GM12878 (cell line): Measurements from ENCODE around the gene SORBS2. TPM values are rescaled to one million over a fixed set of nuclear protein-coding genes. Genes with fewer than 3 reads are reported as not detected.

ENCODE experiments used
- ATAC-seq: fragments of 200-7000 bp; cut with Tn5 transposase; 3 replicates; pipeline ENCODE4 v1.9.1; 2020; ENCODE audit warnings: mild to moderate bottlenecking, moderate library complexity
- BruUV-seq: library from RNA; stranded (reverse); fragments of 400-500 nt; replicated peaks from 2 replicates; lab custom pipeline; 2021; lab: Mats Ljungman, UMichigan
- CTCF ChIA-PET: fragments of 300-600 bp; sonication (Branson Sonifier 250); formaldehyde crosslinking; extraction: SDS; loops from one replicate; lab custom pipeline; 2021; ENCODE audit warnings: inconsistent platforms; lab: Yijun Ruan, JAX
- POLR2A ChIA-PET: fragments of 350-600 bp; formaldehyde crosslinking; extraction: SDS; loops from one replicate; lab custom pipeline; 2021; ENCODE audit warnings: inconsistent platforms; lab: Charles Lee
- RAD21 ChIA-PET: fragments of 300-600 bp; sonication (Branson Sonifier 250); formaldehyde crosslinking; loops from one replicate; lab custom pipeline; 2023; ENCODE audit warnings: antibody characterized with exemption; ENCODE audit not compliant: unreplicated experiment; lab: Charles Lee
- SMC1A ChIA-PET: fragments of 300-600 bp; sonication (Branson Sonifier 250); formaldehyde crosslinking; loops from one replicate; lab custom pipeline; 2023; ENCODE audit not compliant: unreplicated experiment, uncharacterized antibody; lab: Charles Lee
- DNase-seq: peaks from one replicate; pipeline ENCODE4 v3.0.0-alpha.2; 2011; ENCODE audit warnings: low read depth, low spot score
- FAIRE-seq: peaks from 3 replicates; lab custom pipeline; 2011; peaks lifted over from hg19 to GRCh38; lab: Jason Lieb, UNC
- H2AFZ ChIP-seq: 2 replicates; pipeline ENCODE4 v1.6.0; 2011; ENCODE audit warnings: low read depth, low read length, control low read depth; ENCODE audit not compliant: control insufficient read depth
- H3K27ac ChIP-seq: 2 replicates; pipeline ENCODE4 v1.5.1; 2011; ENCODE audit warnings: control low read depth; ENCODE audit not compliant: control insufficient read depth, insufficient read depth
- H3K27me3 ChIP-seq, 2 experiments: replicated peaks in 1 of 2; 2 replicates each; pipeline versions ENCODE4 v1.6.0 to v1.6.1; 2011; ENCODE audit warnings: low read length in 1 of 2; ENCODE audit not compliant: control insufficient read depth in 2 of 2, insufficient read depth in 2 of 2
- H3K36me3 ChIP-seq, 2 experiments: 2 replicates each; pipeline ENCODE4 v1.5.1; 2011; ENCODE audit warnings: low read length in 1 of 2; ENCODE audit not compliant: control insufficient read depth in 2 of 2, insufficient read depth in 2 of 2
- H3K4me1 ChIP-seq: 2 replicates; pipeline ENCODE4 v1.6.1; 2011; ENCODE audit warnings: mild to moderate bottlenecking, low read length, moderate library complexity, mixed read lengths; ENCODE audit not compliant: control insufficient read depth, insufficient read depth
- H3K4me2 ChIP-seq: 2 replicates; pipeline ENCODE4 v1.6.0; 2011; ENCODE audit warnings: control low read depth; ENCODE audit not compliant: control insufficient read depth, insufficient read depth
- H3K4me3 ChIP-seq: fragments of 200-600 bp; sonication (generic); 2 replicates; pipeline ENCODE4 v1.5.1; 2016
- H3K79me2 ChIP-seq: 2 replicates; pipeline ENCODE4 v1.6.0; 2011; ENCODE audit warnings: low read length; ENCODE audit not compliant: control insufficient read depth, insufficient read depth
- H3K9ac ChIP-seq: 2 replicates; pipeline ENCODE4 v1.8.0; 2011; ENCODE audit warnings: low read length, control low read depth, mixed read lengths; ENCODE audit not compliant: control insufficient read depth, insufficient read depth
- H3K9me3 ChIP-seq: replicated peaks from 3 replicates; pipeline ENCODE4 v1.5.1; 2011; ENCODE audit warnings: mild to moderate bottlenecking, low read length; ENCODE audit not compliant: control insufficient read depth, insufficient read depth
- H4K20me1 ChIP-seq: 2 replicates; pipeline ENCODE4 v1.6.0; 2011; ENCODE audit not compliant: control insufficient read depth, insufficient read depth
- EED ChIP-seq: sonication (generic); IDR thresholded peaks from 2 replicates; pipeline ENCODE4 v1.6.1; 2016; ENCODE audit warnings: antibody characterized with exemption, low read depth
- EP300 ChIP-seq, 2 experiments: fragments of 150-350 bp in 1 of 2; IDR thresholded peaks; 2 replicates each; pipeline ENCODE4 v1.6.1; 2011 to 2012; ENCODE audit warnings: low read depth in 2 of 2, low read length in 2 of 2, borderline replicate concordance in 1 of 2, improper control_type of control experiment in 1 of 2, inconsistent platforms in 1 of 2; ENCODE audit not compliant: control insufficient read depth in 1 of 2
- NFIC ChIP-seq: IDR thresholded peaks from 2 replicates; pipeline ENCODE4 v1.6.1; 2012; ENCODE audit warnings: low read depth, mild to moderate bottlenecking, inconsistent platforms, low read length, moderate library complexity
- NFYB ChIP-seq: IDR thresholded peaks from 2 replicates; pipeline ENCODE4 v1.6.1; 2011; ENCODE audit warnings: low read depth, mild to moderate bottlenecking, low read length, improper control_type of control experiment, moderate library complexity; ENCODE audit not compliant: insufficient read depth
- SPI1 ChIP-seq: IDR thresholded peaks from 2 replicates; pipeline ENCODE4 v1.6.1; 2011; ENCODE audit warnings: low read depth, mild to moderate bottlenecking, low read length, moderate library complexity, borderline replicate concordance; ENCODE audit not compliant: insufficient read depth
- in situ Hi-C: fragments of 300-500 bp; cut with MboI; formaldehyde crosslinking; loops from 9 replicates; pipeline ENCODE4 v1.14.3; 2018; ENCODE audit warnings: mixed read lengths
- intact Hi-C: fragments of 100-400 bp; cut with micrococcal nuclease; formaldehyde crosslinking; loops from one replicate; pipeline ENCODE4 v1.14.2; 2022; ENCODE audit not compliant: unreplicated experiment
- polyA plus RNA-seq, 11 experiments: library from polyadenylated mRNA; depleted of rRNA in 4 of 11; unstranded in 6 of 11; stranded (reverse) in 5 of 11; fragments of >200 nt; fragmentation: Nextera tagmentation in 4 of 11; fragmentation: Illumina TruSeq in 1 of 11; extraction: Ambion mirVana in 4 of 11; extraction: Trizol in 1 of 11; gene quantifications; 1 replicate in 1 of 11; 2 replicates in 10 of 11; pipeline versions ENCODE4 v1.2.1 to v1.2.3, GENCODE V29; 2011 to 2016; ENCODE audit warnings: inconsistent platforms in 2 of 11, missing spikeins in 2 of 11, low read depth in 1 of 11
- total RNA-seq, 4 experiments: library from RNA; depleted of rRNA in 3 of 4; stranded (reverse); fragments of >200 nt in 3 of 4; fragmentation: Illumina TruSeq in 1 of 4; extraction: Trizol in 1 of 4; gene quantifications; 2 replicates each; pipeline versions ENCODE4 v1.2.1 to v1.2.3, GENCODE V29; 2013 to 2021
- TF ChIP-seq, protein P1 (sequence below): fragments of 450-650 bp; formaldehyde crosslinking; IDR thresholded peaks from 2 replicates; pipeline ENCODE4 v1.4.0; 2022; ENCODE audit warnings: mild to moderate bottlenecking, moderate library complexity
- TF ChIP-seq, protein P2 (sequence below): IDR thresholded peaks from 2 replicates; pipeline ENCODE4 v1.6.1; 2012; ENCODE audit warnings: low read depth, low read length, improper control_type of control experiment
- TF ChIP-seq, protein P3 (sequence below): fragments of 450-650 bp; conservative IDR thresholded peaks from 2 replicates; pipeline ENCODE4 v1.6.1; 2017; ENCODE audit warnings: mild to moderate bottlenecking, moderate library complexity
- TF ChIP-seq, protein P4 (sequence below): IDR thresholded peaks from 2 replicates; pipeline ENCODE4 v1.6.1; 2012; ENCODE audit warnings: low read depth, low read length, improper control_type of control experiment
- TF ChIP-seq, protein P5 (sequence below): fragments of 450-650 bp; IDR thresholded peaks from 2 replicates; pipeline ENCODE4 v1.6.1; 2017; ENCODE audit warnings: mild to moderate bottlenecking, moderate library complexity

SORBS2 gene
- total and polyA plus RNA-seq, 10 of the 15 experiments (the other 5 are each of a cell fraction or from before 2014, with no cell fraction given), result 0.06 to 3.0 (median 0.79) TPM

GRCh38 chr4:185783574-185783973 is 28.4 kb downstream of the SORBS2 start (continued):
- TF ChIP-seq, protein P1, sequence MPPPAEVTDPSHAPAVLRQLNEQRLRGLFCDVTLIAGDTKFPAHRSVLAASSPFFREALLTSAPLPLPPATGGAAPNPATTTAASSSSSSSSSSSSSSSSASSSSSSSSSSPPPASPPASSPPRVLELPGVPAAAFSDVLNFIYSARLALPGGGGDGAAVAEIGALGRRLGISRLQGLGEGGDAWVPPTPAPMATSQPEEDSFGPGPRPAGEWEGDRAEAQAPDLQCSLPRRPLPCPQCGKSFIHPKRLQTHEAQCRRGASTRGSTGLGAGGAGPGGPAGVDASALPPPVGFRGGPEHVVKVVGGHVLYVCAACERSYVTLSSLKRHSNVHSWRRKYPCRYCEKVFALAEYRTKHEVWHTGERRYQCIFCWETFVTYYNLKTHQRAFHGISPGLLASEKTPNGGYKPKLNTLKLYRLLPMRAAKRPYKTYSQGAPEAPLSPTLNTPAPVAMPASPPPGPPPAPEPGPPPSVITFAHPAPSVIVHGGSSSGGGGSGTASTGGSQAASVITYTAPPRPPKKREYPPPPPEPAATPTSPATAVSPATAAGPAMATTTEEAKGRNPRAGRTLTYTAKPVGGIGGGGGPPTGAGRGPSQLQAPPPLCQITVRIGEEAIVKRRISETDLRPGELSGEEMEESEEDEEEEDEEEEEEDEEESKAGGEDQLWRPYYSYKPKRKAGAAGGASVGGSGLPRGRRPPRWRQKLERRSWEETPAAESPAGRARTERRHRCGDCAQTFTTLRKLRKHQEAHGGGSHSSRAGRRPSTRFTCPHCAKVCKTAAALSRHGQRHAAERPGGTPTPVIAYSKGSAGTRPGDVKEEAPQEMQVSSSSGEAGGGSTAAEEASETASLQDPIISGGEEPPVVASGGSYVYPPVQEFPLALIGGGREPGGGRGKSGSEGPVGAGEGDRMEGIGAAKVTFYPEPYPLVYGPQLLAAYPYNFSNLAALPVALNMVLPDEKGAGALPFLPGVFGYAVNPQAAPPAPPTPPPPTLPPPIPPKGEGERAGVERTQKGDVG (CRISPR knock-in tag), result no peak
- TF ChIP-seq NFYB (no peak), EP300 (IDR thresholded peaks at IDR 0.05; ENCODE audit: borderline replicate concordance in 1 of 2, control insufficient read depth in 1 of 2, low read depth in 2 of 2, low read length in 2 of 2) (no peak)
- TF ChIP-seq, protein P2, sequence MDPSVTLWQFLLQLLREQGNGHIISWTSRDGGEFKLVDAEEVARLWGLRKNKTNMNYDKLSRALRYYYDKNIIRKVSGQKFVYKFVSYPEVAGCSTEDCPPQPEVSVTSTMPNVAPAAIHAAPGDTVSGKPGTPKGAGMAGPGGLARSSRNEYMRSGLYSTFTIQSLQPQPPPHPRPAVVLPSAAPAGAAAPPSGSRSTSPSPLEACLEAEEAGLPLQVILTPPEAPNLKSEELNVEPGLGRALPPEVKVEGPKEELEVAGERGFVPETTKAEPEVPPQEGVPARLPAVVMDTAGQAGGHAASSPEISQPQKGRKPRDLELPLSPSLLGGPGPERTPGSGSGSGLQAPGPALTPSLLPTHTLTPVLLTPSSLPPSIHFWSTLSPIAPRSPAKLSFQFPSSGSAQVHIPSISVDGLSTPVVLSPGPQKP, result no peak
- TF ChIP-seq, protein P3, sequence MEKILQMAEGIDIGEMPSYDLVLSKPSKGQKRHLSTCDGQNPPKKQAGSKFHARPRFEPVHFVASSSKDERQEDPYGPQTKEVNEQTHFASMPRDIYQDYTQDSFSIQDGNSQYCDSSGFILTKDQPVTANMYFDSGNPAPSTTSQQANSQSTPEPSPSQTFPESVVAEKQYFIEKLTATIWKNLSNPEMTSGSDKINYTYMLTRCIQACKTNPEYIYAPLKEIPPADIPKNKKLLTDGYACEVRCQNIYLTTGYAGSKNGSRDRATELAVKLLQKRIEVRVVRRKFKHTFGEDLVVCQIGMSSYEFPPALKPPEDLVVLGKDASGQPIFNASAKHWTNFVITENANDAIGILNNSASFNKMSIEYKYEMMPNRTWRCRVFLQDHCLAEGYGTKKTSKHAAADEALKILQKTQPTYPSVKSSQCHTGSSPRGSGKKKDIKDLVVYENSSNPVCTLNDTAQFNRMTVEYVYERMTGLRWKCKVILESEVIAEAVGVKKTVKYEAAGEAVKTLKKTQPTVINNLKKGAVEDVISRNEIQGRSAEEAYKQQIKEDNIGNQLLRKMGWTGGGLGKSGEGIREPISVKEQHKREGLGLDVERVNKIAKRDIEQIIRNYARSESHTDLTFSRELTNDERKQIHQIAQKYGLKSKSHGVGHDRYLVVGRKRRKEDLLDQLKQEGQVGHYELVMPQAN, result no peak

GRCh38 chr4:185782523-185782922 is 29.5 kb downstream of the SORBS2 start:
- FAIRE-seq (no peak), DNase-seq (no peak), ATAC-seq (no peak)
- in situ Hi-C loops (no loop called here), intact Hi-C loops (no loop called here)
- no peak overlapping the region for H2AFZ ChIP-seq
- ChIA-PET RAD21 (no interaction called here), SMC1A (no interaction called here), POLR2A (no interaction called here), CTCF (no interaction called here)
- no peaks in the 10 kb centered on the region for H4K20me1 ChIP-seq
- H3K27ac ChIP-seq, result no peak overlapping the region
- no peak overlapping the region for H3K4me2 ChIP-seq
- no TSS peak for BruUV-seq
- H3K36me3 ChIP-seq, result no peaks in the 10 kb centered on the region
- H3K27me3 ChIP-seq, result no peaks in the 10 kb centered on the region
- H3K4me3 ChIP-seq, result no peak overlapping the region
- no peak overlapping the region for H3K9ac ChIP-seq
- no peaks in the 10 kb centered on the region for H3K9me3 ChIP-seq
- H3K79me2 ChIP-seq, result no peaks in the 10 kb centered on the region
- no peaks in the 10 kb centered on the region for H3K4me1 ChIP-seq
- TF ChIP-seq NFIC (no peak), SPI1 (no peak), EED (no peak)
- TF ChIP-seq, protein P4, sequence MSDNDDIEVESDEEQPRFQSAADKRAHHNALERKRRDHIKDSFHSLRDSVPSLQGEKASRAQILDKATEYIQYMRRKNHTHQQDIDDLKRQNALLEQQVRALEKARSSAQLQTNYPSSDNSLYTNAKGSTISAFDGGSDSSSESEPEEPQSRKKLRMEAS, result no peak
- TF ChIP-seq, protein P5, sequence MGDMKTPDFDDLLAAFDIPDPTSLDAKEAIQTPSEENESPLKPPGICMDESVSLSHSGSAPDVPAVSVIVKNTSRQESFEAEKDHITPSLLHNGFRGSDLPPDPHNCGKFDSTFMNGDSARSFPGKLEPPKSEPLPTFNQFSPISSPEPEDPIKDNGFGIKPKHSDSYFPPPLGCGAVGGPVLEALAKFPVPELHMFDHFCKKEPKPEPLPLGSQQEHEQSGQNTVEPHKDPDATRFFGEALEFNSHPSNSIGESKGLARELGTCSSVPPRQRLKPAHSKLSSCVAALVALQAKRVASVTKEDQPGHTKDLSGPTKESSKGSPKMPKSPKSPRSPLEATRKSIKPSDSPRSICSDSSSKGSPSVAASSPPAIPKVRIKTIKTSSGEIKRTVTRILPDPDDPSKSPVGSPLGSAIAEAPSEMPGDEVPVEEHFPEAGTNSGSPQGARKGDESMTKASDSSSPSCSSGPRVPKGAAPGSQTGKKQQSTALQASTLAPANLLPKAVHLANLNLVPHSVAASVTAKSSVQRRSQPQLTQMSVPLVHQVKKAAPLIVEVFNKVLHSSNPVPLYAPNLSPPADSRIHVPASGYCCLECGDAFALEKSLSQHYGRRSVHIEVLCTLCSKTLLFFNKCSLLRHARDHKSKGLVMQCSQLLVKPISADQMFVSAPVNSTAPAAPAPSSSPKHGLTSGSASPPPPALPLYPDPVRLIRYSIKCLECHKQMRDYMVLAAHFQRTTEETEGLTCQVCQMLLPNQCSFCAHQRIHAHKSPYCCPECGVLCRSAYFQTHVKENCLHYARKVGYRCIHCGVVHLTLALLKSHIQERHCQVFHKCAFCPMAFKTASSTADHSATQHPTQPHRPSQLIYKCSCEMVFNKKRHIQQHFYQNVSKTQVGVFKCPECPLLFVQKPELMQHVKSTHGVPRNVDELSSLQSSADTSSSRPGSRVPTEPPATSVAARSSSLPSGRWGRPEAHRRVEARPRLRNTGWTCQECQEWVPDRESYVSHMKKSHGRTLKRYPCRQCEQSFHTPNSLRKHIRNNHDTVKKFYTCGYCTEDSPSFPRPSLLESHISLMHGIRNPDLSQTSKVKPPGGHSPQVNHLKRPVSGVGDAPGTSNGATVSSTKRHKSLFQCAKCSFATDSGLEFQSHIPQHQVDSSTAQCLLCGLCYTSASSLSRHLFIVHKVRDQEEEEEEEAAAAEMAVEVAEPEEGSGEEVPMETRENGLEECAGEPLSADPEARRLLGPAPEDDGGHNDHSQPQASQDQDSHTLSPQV, result no peak
